Stomach (tissue), 4 donors: ENCODE data around the gene LGMN.

Experiments used
- EP300 ChIP-seq: sonication (generic); formaldehyde crosslinking; IDR thresholded peaks from one replicate; pipeline ENCODE4 v1.6.1; 2017; ENCODE audit warnings: antibody characterized with exemption
- POLR2A ChIP-seq, 4 donors: fragments of 450-650 bp; IDR thresholded peaks; one replicate each; pipeline ENCODE4 v1.6.1; 2016; ENCODE audit warnings: antibody characterized with exemption in 4 of 4, control low read depth in 2 of 4, mild to moderate bottlenecking in 1 of 4, moderate library complexity in 1 of 4

DNA sequence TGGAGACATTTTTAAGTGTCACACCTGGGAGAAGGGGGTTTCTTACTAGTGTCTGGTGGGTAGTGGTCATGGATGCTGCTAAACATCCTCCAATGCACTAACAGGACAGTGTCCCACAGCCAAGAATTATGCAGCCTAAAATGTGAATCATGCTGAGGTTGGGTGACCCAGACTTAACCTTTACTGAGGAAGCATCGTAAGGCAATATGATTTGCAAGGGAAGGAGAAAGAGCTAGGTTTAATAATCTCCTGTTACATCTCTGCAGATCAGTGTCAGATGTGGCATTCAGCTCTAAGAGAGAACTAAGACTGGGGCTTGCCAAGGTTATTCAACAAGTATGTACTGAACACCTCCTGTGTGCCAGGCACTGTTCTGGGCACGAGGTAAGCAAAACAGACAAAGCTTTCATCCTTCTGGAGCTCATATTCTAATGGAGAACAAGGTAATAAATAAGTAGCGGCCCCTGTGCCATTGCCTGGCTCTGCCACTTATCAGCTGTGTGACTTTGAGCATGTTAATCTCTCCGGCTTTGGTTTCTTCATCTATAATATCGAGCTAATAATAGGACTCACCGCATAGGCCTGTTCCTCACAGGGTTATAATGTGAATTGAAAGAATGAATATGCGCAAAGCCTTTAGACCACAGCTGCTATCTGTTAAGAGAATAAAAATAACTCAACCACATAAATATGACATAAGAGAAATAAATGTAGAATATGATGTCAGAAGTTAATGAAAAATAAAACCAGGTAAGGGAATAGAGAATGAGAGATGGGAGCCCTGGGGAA lies 32.2 kb upstream of the LGMN start:
- no peak for TF ChIP-seq POLR2A (IDR thresholded peaks at IDR 0.05)
- TF ChIP-seq EP300 = no peak
